Measurements from ENCODE around the gene MTUS2.

MTUS2 gene

DNA sequence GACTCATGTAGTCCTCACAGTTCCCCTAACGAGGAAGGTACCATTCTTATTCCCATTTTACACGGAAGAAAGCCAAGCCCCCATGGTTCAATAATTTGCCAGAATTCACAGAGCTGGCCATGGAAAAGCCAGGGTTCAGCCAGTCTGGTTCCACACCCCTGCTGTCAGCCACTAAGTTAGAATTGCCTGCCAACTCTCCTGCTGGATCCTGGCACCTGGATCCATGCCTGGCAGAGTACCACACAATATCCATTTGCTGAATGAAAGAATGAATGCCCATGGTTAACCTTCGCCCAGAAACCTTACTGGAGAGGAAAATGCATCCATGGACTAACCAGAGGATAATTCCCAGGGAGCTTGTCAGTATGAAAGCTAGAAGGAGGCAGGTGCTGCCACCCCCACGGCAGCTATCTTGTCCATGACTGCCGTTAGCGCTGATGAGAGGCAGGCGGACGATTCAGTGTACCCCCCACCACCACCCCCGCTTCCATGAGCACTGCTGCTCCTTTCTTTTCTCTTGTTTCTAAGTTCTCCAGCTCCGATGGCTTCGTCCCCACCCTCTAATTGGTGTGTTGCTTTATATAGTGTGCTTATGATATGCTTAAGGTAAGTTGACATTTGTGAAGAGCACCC lies 660.9 kb downstream of the MTUS2 start:
- POLR2A ChIA-PET: no interaction called here
- CTCF ChIA-PET: interaction anchor here (0.6 to 2.8 kb wide), 2 partner anchors 9 to 28 kb away, joined by 3 to 9 read pairs; no protein-coding TSS in a partner anchor
- TF ChIP-seq, protein P1, sequence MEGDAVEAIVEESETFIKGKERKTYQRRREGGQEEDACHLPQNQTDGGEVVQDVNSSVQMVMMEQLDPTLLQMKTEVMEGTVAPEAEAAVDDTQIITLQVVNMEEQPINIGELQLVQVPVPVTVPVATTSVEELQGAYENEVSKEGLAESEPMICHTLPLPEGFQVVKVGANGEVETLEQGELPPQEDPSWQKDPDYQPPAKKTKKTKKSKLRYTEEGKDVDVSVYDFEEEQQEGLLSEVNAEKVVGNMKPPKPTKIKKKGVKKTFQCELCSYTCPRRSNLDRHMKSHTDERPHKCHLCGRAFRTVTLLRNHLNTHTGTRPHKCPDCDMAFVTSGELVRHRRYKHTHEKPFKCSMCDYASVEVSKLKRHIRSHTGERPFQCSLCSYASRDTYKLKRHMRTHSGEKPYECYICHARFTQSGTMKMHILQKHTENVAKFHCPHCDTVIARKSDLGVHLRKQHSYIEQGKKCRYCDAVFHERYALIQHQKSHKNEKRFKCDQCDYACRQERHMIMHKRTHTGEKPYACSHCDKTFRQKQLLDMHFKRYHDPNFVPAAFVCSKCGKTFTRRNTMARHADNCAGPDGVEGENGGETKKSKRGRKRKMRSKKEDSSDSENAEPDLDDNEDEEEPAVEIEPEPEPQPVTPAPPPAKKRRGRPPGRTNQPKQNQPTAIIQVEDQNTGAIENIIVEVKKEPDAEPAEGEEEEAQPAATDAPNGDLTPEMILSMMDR (IDR thresholded peaks at IDR 0.05; ENCODE audit: control extremely low read depth, extremely low read depth, low read depth, missing control alignments): no peak
- no peak for DNase-seq (ENCODE audit: extremely low spot score)

DNA sequence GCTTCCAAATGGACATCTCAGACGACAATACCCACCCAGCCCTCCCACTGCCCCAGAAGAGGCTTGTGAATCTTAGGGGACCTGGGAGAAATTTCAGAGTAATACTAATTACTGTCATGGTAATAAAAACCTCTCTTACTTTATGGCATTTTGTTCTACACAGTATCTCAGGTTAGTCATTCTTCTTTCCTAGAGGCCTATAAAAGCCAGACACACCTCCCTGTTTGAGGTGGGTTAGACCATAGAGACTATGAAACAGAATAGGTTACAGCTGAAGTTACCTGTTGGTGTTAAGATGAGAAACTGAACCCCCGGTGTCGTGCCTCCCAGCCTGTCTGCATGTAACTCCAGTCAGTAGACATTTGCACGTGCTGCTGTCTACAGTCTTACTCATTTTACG lies 661.5 kb downstream of the MTUS2 start:
- CTCF ChIA-PET: interaction anchor here (2.8 kb wide), 1 partner anchor 27 kb away, joined by 9 read pairs; no protein-coding TSS in a partner anchor
- DNase-seq (ENCODE audit: extremely low spot score): no peak
- TF ChIP-seq, protein P1 (IDR thresholded peaks at IDR 0.05; ENCODE audit: control extremely low read depth, extremely low read depth, low read depth, missing control alignments): no peak
- POLR2A ChIA-PET: no interaction called here

DNA sequence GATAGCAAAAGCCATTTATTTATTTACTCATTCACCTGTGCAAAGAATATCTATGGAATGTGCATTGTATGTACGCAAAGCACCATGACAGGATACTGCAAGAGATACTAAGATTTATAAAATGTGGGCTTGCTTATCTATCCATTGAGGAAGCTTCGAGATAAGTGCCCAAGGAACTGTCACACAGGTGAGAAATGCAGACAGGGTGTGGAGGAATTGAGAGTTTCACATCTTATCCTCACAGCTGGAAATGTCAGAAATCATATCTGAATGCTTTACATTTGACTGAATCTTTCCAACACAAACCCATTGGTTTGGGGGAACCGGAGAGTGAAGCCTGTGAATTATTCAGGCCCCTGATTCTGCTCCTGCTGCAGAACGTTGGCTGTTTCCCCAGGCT lies 662.4 kb downstream of the MTUS2 start:
- TF ChIP-seq, protein P1 (IDR thresholded peaks at IDR 0.05; ENCODE audit: control extremely low read depth, extremely low read depth, low read depth, missing control alignments): no peak
- ChIA-PET CTCF (no interaction called here), POLR2A (no interaction called here)

DNA sequence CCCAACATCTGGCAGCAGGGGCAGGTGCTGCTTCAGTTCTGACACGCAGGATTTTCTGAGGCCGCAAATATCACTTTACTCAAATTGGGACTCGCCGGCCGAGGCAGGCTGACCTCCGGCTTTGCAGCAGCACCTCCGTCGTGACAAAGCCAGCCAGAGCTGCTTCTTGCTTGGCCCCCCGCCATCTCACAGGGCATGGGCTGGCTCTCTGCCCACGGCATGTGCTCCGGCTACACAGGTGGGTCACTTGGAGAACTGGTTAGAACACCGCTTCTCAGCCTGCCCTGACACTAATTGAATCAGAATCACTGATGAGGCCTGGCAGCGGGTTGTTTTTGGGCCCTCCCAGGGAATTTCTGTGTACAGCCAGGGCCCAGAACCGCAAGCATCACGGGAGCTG lies 663.1 kb downstream of the MTUS2 start:
- CTCF ChIA-PET: interaction anchor here (1.3 to 3.9 kb wide), 2 partner anchors 10 to 15 kb away, joined by 4 to 19 read pairs; no protein-coding TSS in a partner anchor
- TF ChIP-seq, protein P1 (IDR thresholded peaks at IDR 0.05; ENCODE audit: control extremely low read depth, extremely low read depth, low read depth, missing control alignments): no peak
- no peak for DNase-seq (ENCODE audit: extremely low spot score)
- POLR2A ChIA-PET: no interaction called here

More for the DNA sequence above, 662.4 kb downstream of the MTUS2 start:
- no peak for DNase-seq (ENCODE audit: extremely low spot score)

DNA sequence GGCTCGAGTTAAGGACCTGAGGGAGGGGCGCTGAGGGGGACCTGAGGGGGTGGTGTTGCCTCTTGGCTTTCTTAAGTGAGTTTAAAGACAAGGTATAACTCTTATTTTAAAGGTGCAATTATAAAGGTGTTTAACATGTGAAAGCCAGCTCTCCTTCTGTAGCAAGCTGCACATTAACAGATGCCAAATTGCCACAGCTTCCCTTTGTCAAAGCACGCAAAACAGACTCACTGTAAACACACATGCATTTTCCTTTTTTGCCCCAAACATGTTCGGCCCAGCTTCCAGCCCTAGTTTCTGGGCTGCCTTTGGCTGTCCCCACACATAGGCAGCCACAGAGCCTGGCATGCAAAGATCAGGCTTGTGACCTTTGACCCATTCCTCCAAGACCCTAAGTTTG lies 663.5 kb downstream of the MTUS2 start:
- TF ChIP-seq, protein P1 (IDR thresholded peaks at IDR 0.05; ENCODE audit: control extremely low read depth, extremely low read depth, low read depth, missing control alignments): no peak
- POLR2A ChIA-PET: no interaction called here
- CTCF ChIA-PET: interaction anchor here (1.3 to 3.9 kb wide), 3 partner anchors 11 to 16 kb away, joined by 4 to 19 read pairs (median 5); no protein-coding TSS in a partner anchor
- no peak for DNase-seq (ENCODE audit: extremely low spot score)

DNA sequence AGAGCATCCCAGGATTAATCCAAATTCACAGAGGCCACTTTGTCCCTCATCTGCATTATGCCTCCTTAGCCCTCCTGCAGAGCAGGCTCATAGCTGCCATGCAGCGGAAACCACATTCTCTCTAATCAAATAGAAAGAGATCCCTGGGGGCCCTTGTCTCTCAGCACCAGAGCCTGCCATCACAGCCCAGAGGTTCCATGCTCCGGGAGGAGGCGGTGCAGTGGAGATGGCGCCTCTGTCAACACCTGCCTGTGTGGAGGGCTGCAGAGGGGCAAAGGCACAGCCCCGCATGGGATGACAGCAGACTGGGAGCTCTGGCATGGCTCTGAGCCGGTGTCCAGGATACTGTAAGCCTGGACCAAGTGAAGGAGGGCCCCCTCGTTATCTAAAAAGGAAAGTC lies 664.1 kb downstream of the MTUS2 start:
- TF ChIP-seq, protein P1 (IDR thresholded peaks at IDR 0.05; ENCODE audit: control extremely low read depth, extremely low read depth, low read depth, missing control alignments): no peak
- DNase-seq (ENCODE audit: extremely low spot score): no peak
- ChIA-PET CTCF (interaction anchor here (1.0 to 3.9 kb wide), 4 partner anchors 9 to 16 kb away, joined by 3 to 19 read pairs (median 4); no protein-coding TSS in a partner anchor), POLR2A (no interaction called here)

All from GM10248 (cell line).